Spleen (tissue), 7 donors: ENCODE measurements around the gene FAIM2.

Experiments used
- CTCF ChIP-seq, 11 experiments: fragments of 200-600 bp in 7 of 11; fragments of 450-650 bp in 4 of 11; sonication (generic) in 4 of 11; IDR thresholded peaks in 8 of 11; conservative IDR thresholded peaks in 3 of 11; 1 replicate in 7 of 11; 2 replicates in 4 of 11; pipeline versions ENCODE4 v1.4.0 to v1.8.0; 2016 to 2021; ENCODE audit warnings: antibody characterized with exemption in 11 of 11, inconsistent platforms in 4 of 11, mild to moderate bottlenecking in 1 of 11
- POLR2A ChIP-seq, 3 donors: fragments of 450-650 bp; IDR thresholded peaks; one replicate each; pipeline ENCODE4 v1.5.1; 2017; ENCODE audit warnings: antibody characterized with exemption in 3 of 3, mild to moderate bottlenecking in 1 of 3
- POLR2AphosphoS5 ChIP-seq, 3 donors: sonication (generic); formaldehyde crosslinking; IDR thresholded peaks; one replicate each; pipeline ENCODE4 v1.5.1; 2017; ENCODE audit warnings: antibody characterized with exemption in 3 of 3
- donor health status: DM: no; HTN: no; CAD: no; lungs with moderate emphysema.
- donor health status: DM: no; HTN: no; CAD: no.
- donor health status: DM: no; HTN: no; CAD: no.

- TF ChIP-seq CTCF (IDR thresholded peaks at IDR 0.05 in 8 of 11, conservative IDR thresholded peaks at IDR 0.05 in 3 of 11) = no peak
- no peak for TF ChIP-seq POLR2A (IDR thresholded peaks at IDR 0.05)
- no peak for TF ChIP-seq POLR2AphosphoS5 (IDR thresholded peaks at IDR 0.05)
These were observed 12.2 kb downstream of the FAIM2 start for GRCh38 chr12:49891476-49891875.
